ENCODE data around the gene MRPL19.

The MRPL19 gene

DNA sequence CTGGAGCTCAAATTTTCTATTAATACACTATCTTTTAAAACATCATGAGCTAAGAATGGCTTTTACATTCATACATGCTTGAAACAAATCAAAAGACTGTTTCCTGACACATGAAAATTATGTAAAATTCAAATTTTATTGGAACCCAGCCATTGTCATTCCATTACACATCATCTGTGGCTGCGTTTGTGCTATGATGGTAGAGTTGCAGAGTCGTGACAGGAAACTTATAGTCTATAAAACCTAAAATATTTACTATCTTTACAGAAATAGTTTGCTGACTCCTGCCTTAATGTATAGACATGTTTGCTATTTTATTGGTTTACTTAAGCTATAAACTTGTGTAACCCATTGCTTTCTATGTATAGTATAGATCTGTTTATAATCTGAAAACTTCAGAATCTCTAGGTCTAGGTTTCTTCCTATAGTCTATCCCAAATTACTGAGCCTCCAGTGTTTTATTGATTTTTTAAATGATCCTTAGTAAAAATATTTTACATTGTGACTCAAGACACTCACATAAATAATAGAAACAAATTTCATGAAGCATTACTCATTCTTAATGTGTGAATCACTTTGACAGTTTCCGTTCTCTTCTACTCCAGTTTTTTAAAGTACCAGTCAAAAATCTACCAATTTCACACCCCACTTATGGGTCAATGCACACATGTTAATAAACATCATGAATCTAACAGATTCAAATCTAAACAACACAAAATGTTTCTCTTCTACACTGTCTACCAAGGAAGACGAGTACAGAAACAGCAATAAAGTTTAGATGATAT is 26.4 kb upstream of the MRPL19 start:
- Histone ChIP-seq H3K36me3 (ENCODE audit: insufficient read depth, low read length) (no peaks in the 10 kb centered on the region), H3K4me1 (ENCODE audit: control insufficient read depth, insufficient read depth, low read length) (peaks cover 12% of the 10 kb centered on the region), H3K9me3 (replicated peaks; ENCODE audit: low read length) (no peaks in the 10 kb centered on the region), H3K27me3 (ENCODE audit: control insufficient read depth, insufficient read depth, low read length) (no peaks in the 10 kb centered on the region), H3K4me2 (ENCODE audit: low read length) (peak overlapping the region; percentile 0), H3K9ac (ENCODE audit: low read depth, low read length) (no peak overlapping the region), H3K4me3 (ENCODE audit: low read length) (no peak overlapping the region)

- Histone ChIP-seq H3K9me3 (replicated peaks; ENCODE audit: low read length) (no peaks in the 10 kb centered on the region), H3K9ac (ENCODE audit: low read depth, low read length) (no peak overlapping the region), H3K36me3 (ENCODE audit: insufficient read depth, low read length) (no peaks in the 10 kb centered on the region), H3K4me2 (ENCODE audit: low read length) (no peak overlapping the region), H3K4me3 (ENCODE audit: low read length) (no peak overlapping the region), H3K27me3 (ENCODE audit: control insufficient read depth, insufficient read depth, low read length) (no peaks in the 10 kb centered on the region), H3K4me1 (ENCODE audit: control insufficient read depth, insufficient read depth, low read length) (peaks cover 12% of the 10 kb centered on the region)
Observed at GRCh38 chr2:75621228-75621627, 25.4 kb upstream of the MRPL19 start.

DNA sequence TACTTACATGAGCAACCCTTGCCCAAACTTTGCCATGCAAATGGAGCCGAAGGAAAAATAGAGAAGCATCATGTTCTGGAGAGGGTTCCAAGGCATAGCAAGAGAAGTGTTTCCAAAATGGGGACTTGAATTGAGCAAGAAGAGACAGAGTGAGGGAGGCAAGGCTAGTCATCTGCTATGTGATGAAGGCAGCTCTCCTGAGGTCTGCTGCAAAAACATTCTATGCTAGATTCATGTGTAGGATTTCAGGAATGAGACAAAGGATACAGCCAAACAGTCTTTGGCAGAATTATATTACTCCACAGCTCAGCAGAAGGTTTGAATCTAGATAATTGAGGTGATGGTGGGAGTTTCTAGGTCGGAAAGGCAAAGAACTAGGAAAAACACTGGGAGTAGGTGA is 24.1 kb upstream of the MRPL19 start:
- no peak overlapping the region for H3K4me2 ChIP-seq (ENCODE audit: low read length)
- H3K4me1 ChIP-seq (ENCODE audit: control insufficient read depth, insufficient read depth, low read length): peaks cover 12% of the 10 kb centered on the region
- no peak overlapping the region for H3K4me3 ChIP-seq (ENCODE audit: low read length)
- no peaks in the 10 kb centered on the region for H3K9me3 ChIP-seq (replicated peaks; ENCODE audit: low read length)
- H3K27me3 ChIP-seq (ENCODE audit: control insufficient read depth, insufficient read depth, low read length): no peaks in the 10 kb centered on the region
- no peaks in the 10 kb centered on the region for H3K36me3 ChIP-seq (ENCODE audit: insufficient read depth, low read length)
- no peak overlapping the region for H3K9ac ChIP-seq (ENCODE audit: low read depth, low read length)

DNA sequence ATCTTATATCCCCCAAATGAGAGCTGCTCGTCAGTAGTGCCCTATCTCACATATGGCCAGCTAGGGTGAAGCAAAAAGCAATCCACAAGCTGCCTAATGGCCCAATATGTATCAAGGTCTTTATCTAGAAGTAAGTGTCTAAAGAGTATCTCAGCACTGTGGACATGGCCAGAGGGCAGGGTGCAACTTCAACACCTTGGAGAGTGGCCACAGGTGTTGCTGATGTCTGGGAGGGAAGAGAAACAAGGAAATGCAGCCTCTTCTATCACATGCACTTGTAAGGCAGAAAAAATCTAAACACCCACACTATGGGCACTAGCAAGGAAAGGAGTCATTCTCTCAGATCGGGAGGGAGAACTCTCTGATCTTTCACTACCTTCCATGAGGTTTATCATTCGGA is 23.7 kb upstream of the MRPL19 start:
- Histone ChIP-seq H3K4me1 (ENCODE audit: control insufficient read depth, insufficient read depth, low read length) (peaks cover 12% of the 10 kb centered on the region), H3K27me3 (ENCODE audit: control insufficient read depth, insufficient read depth, low read length) (no peaks in the 10 kb centered on the region), H3K9ac (ENCODE audit: low read depth, low read length) (no peak overlapping the region), H3K9me3 (replicated peaks; ENCODE audit: low read length) (no peaks in the 10 kb centered on the region), H3K36me3 (ENCODE audit: insufficient read depth, low read length) (no peaks in the 10 kb centered on the region), H3K4me3 (ENCODE audit: low read length) (no peak overlapping the region), H3K4me2 (ENCODE audit: low read length) (no peak overlapping the region)

DNA sequence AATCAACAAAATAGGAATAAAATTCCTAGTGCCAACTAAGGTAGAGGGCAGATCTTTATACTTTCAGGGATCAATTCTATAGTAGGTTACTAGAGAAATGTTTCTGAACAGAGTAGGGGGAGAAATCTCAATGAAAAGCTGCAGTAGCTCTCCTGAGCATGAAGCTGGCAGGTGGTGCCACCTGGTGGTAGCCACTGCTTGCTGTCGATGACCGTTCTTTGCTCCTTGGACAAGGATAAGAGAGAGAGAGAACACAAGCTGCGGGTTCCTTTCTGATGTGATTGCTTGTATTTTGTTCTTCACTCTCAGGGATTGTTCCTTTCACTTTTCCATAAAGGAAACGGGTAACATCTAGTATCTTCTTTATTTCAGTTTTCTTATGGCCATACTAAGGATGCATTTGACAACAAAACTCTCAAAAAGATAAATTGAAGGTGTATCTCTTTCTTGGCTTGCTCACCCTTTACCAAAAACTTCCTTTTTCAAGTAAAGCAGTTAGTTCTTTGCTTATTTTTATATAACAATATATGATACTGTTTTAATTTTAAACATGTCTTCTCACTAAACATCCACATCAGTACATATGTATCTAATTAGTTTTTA is 18.6 kb upstream of the MRPL19 start:
- Histone ChIP-seq H3K4me2 (ENCODE audit: low read length) (no peak overlapping the region), H3K27me3 (ENCODE audit: control insufficient read depth, insufficient read depth, low read length) (peaks cover 4% of the 10 kb centered on the region), H3K9ac (ENCODE audit: low read depth, low read length) (no peak overlapping the region), H3K4me3 (ENCODE audit: low read length) (no peak overlapping the region), H3K9me3 (replicated peaks; ENCODE audit: low read length) (no peaks in the 10 kb centered on the region), H3K4me1 (ENCODE audit: control insufficient read depth, insufficient read depth, low read length) (peaks cover 6% of the 10 kb centered on the region), H3K36me3 (ENCODE audit: insufficient read depth, low read length) (no peaks in the 10 kb centered on the region)

DNA sequence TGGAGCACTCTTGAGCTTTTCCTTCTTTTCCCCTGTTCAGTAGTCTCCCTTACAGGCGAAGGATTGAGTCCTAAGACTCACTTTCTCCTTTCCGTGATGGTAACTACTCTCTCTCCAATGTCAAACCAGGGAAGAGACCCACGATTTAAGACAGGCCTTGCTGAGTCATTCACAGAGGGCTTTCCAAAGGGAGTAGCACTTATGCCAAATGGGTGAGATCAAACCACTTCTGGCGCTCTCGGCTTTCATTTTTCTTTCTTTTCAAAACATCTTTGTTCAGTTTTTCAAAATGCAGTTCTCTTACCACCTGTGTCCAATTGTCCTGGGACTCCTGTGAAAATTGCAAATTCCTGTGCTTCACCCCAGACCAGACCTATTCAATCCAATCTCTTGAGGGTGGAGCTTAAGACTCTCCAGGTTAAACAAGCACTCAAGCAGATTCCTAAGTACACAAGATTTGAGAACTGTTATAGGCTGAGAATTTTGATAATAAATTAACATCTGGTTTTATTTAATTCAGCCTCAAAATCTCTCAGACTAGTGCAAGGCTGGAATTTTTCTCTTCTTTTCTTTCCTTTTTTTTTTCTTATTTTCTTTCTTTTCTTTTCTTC is 14.4 kb upstream of the MRPL19 start:
- peaks cover 6% of the 10 kb centered on the region for H3K4me1 ChIP-seq (ENCODE audit: control insufficient read depth, insufficient read depth, low read length)
- H3K4me2 ChIP-seq (ENCODE audit: low read length): peak overlapping the region; percentile 21
- no peak overlapping the region for H3K9ac ChIP-seq (ENCODE audit: low read depth, low read length)
- H3K27me3 ChIP-seq (ENCODE audit: control insufficient read depth, insufficient read depth, low read length): peaks cover 5% of the 10 kb centered on the region
- H3K4me3 ChIP-seq (ENCODE audit: low read length): no peak overlapping the region
- H3K36me3 ChIP-seq (ENCODE audit: insufficient read depth, low read length): no peaks in the 10 kb centered on the region
- H3K9me3 ChIP-seq (replicated peaks; ENCODE audit: low read length): no peaks in the 10 kb centered on the region

- Histone ChIP-seq H3K27me3 (ENCODE audit: control insufficient read depth, insufficient read depth, low read length) (peaks cover 11% of the 10 kb centered on the region), H3K4me2 (ENCODE audit: low read length) (no peak overlapping the region), H3K4me1 (ENCODE audit: control insufficient read depth, insufficient read depth, low read length) (peaks cover 6% of the 10 kb centered on the region), H3K4me3 (ENCODE audit: low read length) (no peak overlapping the region), H3K36me3 (ENCODE audit: insufficient read depth, low read length) (no peaks in the 10 kb centered on the region), H3K9ac (ENCODE audit: low read depth, low read length) (no peak overlapping the region), H3K9me3 (replicated peaks; ENCODE audit: low read length) (no peaks in the 10 kb centered on the region)
Observed at GRCh38 chr2:75632813-75633212, 13.8 kb upstream of the MRPL19 start.

- Histone ChIP-seq H3K4me2 (ENCODE audit: low read length) (no peak overlapping the region), H3K27me3 (ENCODE audit: control insufficient read depth, insufficient read depth, low read length) (peaks cover 18% of the 10 kb centered on the region), H3K4me3 (ENCODE audit: low read length) (no peak overlapping the region), H3K4me1 (ENCODE audit: control insufficient read depth, insufficient read depth, low read length) (peaks cover 6% of the 10 kb centered on the region), H3K9me3 (replicated peaks; ENCODE audit: low read length) (no peaks in the 10 kb centered on the region), H3K9ac (ENCODE audit: low read depth, low read length) (no peak overlapping the region), H3K36me3 (ENCODE audit: insufficient read depth, low read length) (no peaks in the 10 kb centered on the region)
Observed at GRCh38 chr2:75633620-75634019, 13.0 kb upstream of the MRPL19 start.

DNA sequence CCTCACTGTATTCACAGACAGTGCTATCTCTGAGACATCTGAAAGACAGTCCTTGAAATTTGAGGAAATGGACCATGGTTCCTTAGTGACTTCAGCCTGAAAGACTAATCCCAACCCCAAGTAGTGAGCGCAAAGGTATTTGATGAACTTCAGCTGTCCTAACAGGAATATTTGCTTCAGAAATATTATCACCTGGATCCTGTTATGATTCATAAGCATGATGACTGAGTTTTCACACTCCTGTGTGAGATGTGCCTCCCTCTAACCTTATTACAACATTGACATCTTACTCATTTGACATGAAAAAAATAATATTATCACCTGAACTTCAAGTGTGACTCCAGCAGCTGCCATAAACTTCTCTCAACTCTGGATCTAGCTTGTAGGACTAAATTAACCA is 11.6 kb upstream of the MRPL19 start:
- Histone ChIP-seq H3K27me3 (ENCODE audit: control insufficient read depth, insufficient read depth, low read length) (peaks cover 23% of the 10 kb centered on the region), H3K9me3 (replicated peaks; ENCODE audit: low read length) (no peaks in the 10 kb centered on the region), H3K4me2 (ENCODE audit: low read length) (no peak overlapping the region), H3K4me3 (ENCODE audit: low read length) (no peak overlapping the region), H3K9ac (ENCODE audit: low read depth, low read length) (no peak overlapping the region), H3K36me3 (ENCODE audit: insufficient read depth, low read length) (no peaks in the 10 kb centered on the region), H3K4me1 (ENCODE audit: control insufficient read depth, insufficient read depth, low read length) (peaks cover 6% of the 10 kb centered on the region)

- H3K27me3 ChIP-seq (ENCODE audit: control insufficient read depth, insufficient read depth, low read length): peaks cover 23% of the 10 kb centered on the region
- H3K4me2 ChIP-seq (ENCODE audit: low read length): no peak overlapping the region
- H3K4me3 ChIP-seq (ENCODE audit: low read length): no peak overlapping the region
- no peaks in the 10 kb centered on the region for H3K36me3 ChIP-seq (ENCODE audit: insufficient read depth, low read length)
- peaks cover 9% of the 10 kb centered on the region for H3K4me1 ChIP-seq (ENCODE audit: control insufficient read depth, insufficient read depth, low read length)
- H3K9ac ChIP-seq (ENCODE audit: low read depth, low read length): no peak overlapping the region
- no peaks in the 10 kb centered on the region for H3K9me3 ChIP-seq (replicated peaks; ENCODE audit: low read length)
Observed at GRCh38 chr2:75637568-75637967, 9.0 kb upstream of the MRPL19 start.

DNA sequence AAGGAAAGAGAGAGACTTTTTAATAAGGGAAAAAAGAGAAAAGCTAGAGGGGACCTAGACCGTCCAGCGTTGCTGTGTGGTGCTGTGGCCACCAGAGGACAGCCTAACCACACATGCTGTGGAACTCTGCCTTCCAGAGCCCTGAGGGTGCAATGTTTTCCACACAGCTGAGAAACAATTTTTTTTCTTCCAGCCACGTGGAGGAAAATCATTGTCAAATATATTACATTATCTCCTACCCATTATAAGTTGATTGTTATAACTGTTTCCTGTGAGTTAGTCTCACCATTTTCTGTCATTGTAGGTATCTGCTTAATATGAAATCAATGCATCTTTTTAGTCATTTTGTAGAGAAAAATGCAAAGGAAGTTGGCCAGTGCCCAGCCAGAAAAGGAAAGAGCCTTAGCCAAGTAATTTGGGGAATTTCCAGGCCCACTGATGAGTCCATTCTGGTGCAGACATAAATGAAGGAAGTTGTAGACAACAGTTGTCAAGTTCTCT is 5.9 kb upstream of the MRPL19 start:
- H3K36me3 ChIP-seq (ENCODE audit: insufficient read depth, low read length): no peaks in the 10 kb centered on the region
- H3K4me1 ChIP-seq (ENCODE audit: control insufficient read depth, insufficient read depth, low read length): peaks cover 9% of the 10 kb centered on the region
- no peak overlapping the region for H3K9ac ChIP-seq (ENCODE audit: low read depth, low read length)
- peaks cover 23% of the 10 kb centered on the region for H3K27me3 ChIP-seq (ENCODE audit: control insufficient read depth, insufficient read depth, low read length)
- peak overlapping the region; percentile 47 for H3K4me2 ChIP-seq (ENCODE audit: low read length)
- H3K9me3 ChIP-seq (replicated peaks; ENCODE audit: low read length): no peaks in the 10 kb centered on the region
- H3K4me3 ChIP-seq (ENCODE audit: low read length): no peak overlapping the region

Data from skeletal muscle satellite cell (primary cell).